Measurements from ENCODE around the gene ERC2.

GRCh38 chr3:55751730-55752129 lies 716.5 kb downstream of the ERC2 start:
- TF ChIP-seq EP300 (IDR thresholded peaks at IDR 0.05): no peak
- no peak for TF ChIP-seq HOXB5 (CRISPR knock-in tag; IDR thresholded peaks at IDR 0.05)
- TF ChIP-seq ZC3H11A (IDR thresholded peaks at IDR 0.05): no peak
- TF ChIP-seq NR3C1 (IDR thresholded peaks at IDR 0.05): no peak
- TF ChIP-seq MAX (IDR thresholded peaks at IDR 0.05): no peak
- no peak for TF ChIP-seq EHF (CRISPR knock-in tag; IDR thresholded peaks at IDR 0.05)
- no peak for TF ChIP-seq RAD21 (conservative IDR thresholded peaks at IDR 0.05 in 1 of 2, IDR thresholded peaks at IDR 0.05 in 1 of 2)
